ENCODE measurements around the gene SLC25A26.

The SLC25A26 gene

GRCh38 chr3:66227915-66228314 is 7.1 kb downstream of the SLC25A26 start:
- no peak for FAIRE-seq

GRCh38 chr3:66228707-66229106 is 7.9 kb downstream of the SLC25A26 start:
- FAIRE-seq = no peak

GRCh38 chr3:66229931-66230330 is 9.1 kb downstream of the SLC25A26 start:
- no peak for FAIRE-seq

- no peak for FAIRE-seq
Measured at GRCh38 chr3:66233033-66233432, 12.2 kb downstream of the SLC25A26 start.

GRCh38 chr3:66236281-66236680 is 15.5 kb downstream of the SLC25A26 start:
- no peak for FAIRE-seq

GRCh38 chr3:66237552-66237951 is 16.8 kb downstream of the SLC25A26 start:
- FAIRE-seq = no peak

- no peak for FAIRE-seq
Measured at GRCh38 chr3:66239513-66240123, 18.8 kb downstream of the SLC25A26 start.

- no peak for FAIRE-seq
Measured at GRCh38 chr3:66241466-66241865, 20.7 kb downstream of the SLC25A26 start.

GRCh38 chr3:66242788-66243464 is 22.1 kb downstream of the SLC25A26 start:
- peak; percentile 33 for FAIRE-seq

GRCh38 chr3:66248641-66249040 is 27.8 kb downstream of the SLC25A26 start:
- no peak for FAIRE-seq

GRCh38 chr3:66253790-66254620 is 33.2 kb downstream of the SLC25A26 start:
- no peak for FAIRE-seq

- FAIRE-seq = no peak
Measured at GRCh38 chr3:66255865-66256264, 35.1 kb downstream of the SLC25A26 start.

- FAIRE-seq = no peak
Measured at GRCh38 chr3:66256806-66257205, 36.0 kb downstream of the SLC25A26 start.

- FAIRE-seq = no peak
Measured at GRCh38 chr3:66259566-66260255, 38.9 kb downstream of the SLC25A26 start.

GRCh38 chr3:66260431-66260830 is 39.6 kb downstream of the SLC25A26 start:
- no peak for FAIRE-seq

GRCh38 chr3:66261355-66261754 is 40.6 kb downstream of the SLC25A26 start:
- no peak for FAIRE-seq

GRCh38 chr3:66265649-66266048 is 44.8 kb downstream of the SLC25A26 start:
- no peak for FAIRE-seq

- no peak for FAIRE-seq
Measured at GRCh38 chr3:66266551-66266950, 45.8 kb downstream of the SLC25A26 start.

GRCh38 chr3:66267031-66267430 is 46.2 kb downstream of the SLC25A26 start:
- no peak for FAIRE-seq

- FAIRE-seq = no peak
Measured at GRCh38 chr3:66267906-66268305, 47.1 kb downstream of the SLC25A26 start.

GRCh38 chr3:66268864-66269263 is 48.1 kb downstream of the SLC25A26 start:
- no peak for FAIRE-seq

- no peak for FAIRE-seq
Measured at GRCh38 chr3:66269411-66269810, 48.6 kb downstream of the SLC25A26 start.

- FAIRE-seq = peak; percentile 68
Measured at GRCh38 chr3:66270288-66270687, 49.5 kb downstream of the SLC25A26 start.
